HG03571 (cell line): ENCODE data around the gene RNU1-2.
"Not testable (repeated sequence)": the region's sequence is repeated elsewhere in the genome, so short reads cannot be mapped to it uniquely, and the experiment has no call there.

Experiments used
- ATAC-seq: cut with Tn5 transposase; IDR thresholded peaks from one replicate; pipeline ENCODE4 v1.9.1; 2021; ENCODE audit not compliant: unreplicated experiment

Gene RNU1-2

DNA sequence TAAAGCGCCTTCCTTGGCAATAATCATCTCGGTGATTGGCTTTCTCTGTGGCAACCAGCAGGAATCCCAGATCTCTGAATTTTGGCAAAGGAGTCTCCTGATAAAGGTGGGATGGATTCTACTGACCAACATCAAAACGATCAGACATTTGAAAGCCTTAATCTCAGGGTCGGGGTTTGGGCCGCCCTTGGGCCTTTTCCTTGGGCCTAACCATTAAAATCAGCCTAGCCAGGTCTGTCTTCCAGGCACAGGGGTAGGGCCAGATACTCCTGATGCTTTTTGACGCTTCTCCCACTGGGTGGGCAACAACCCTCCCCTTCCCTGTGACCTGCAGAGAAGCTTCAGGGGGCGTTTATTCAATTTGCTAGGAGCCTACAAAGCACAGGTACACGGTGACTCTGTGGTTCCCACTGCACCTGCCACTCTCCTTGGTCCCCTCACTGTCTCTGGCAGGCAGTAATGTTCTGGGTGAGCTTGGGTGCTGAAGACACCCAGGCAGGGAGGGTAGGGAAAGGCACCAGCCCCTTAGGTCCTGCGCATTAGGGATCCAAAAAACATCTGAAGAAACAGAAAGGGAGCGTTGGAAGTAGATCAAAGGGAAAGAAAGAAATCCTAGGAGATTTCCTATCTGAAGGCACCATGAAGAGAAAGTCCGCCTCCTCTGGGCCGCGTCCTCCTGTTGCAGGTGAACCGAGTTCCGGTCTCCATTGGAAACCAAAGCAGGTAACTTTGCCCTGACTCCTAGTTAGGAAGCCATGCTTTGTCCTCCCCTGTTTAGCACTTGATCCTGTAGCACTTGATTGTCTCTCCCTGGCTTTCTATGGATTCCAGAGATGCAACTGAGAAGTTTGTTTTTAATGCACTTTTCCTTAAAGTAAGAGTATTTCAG lies 12.3 kb downstream of the RNU1-2 start:
- ATAC-seq = no peak

- not testable (repeated sequence) for ATAC-seq
These were observed 16.3 kb downstream of the RNU1-2 start for GRCh38 chr1:16911851-16912721.

- ATAC-seq = not testable (repeated sequence)
These were observed 17.0 kb downstream of the RNU1-2 start for GRCh38 chr1:16912742-16913141.

GRCh38 chr1:16913181-16913832 lies 17.5 kb downstream of the RNU1-2 start:
- ATAC-seq = no peak

DNA sequence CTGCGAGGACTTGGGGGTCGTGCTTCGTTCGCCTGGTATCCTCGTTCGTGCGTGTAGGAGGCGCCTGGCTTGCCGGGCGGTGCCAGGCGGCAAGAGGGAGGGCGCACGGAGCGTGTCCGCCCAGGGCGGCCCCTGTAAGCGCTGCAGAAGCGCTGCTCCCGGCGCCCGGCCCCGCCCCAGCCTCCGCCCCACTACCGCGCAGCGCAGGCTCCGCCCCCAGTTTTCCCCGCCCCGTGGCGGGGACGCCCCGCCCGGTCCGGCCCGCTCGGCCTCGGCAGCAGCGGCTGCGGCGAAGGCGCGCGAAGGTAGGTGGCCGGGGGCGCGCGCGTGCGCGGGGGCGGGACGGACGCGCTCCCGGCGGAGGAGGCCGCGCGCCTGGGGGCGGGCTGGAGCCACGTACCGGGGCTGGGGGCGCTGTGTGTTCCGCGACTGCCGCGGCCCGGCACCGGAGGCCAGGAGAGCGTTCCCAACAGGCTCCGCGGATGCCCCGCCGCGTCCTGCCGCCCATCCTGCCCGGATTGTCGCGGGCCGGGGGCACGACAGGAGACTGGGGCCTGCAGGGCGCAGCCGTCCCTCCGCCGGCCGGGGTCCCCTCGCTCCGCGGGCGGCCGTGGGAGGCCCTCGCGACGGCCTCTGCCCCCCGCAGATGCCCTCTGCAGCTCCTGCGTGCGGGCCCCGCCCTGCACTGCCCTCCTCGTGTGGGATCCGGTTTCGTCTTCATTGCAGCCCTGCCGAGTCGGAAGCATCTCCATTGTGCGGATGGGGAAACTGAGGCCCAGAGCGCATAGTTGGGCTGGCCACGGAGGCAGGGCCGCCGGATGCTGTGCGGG lies 18.3 kb downstream of the RNU1-2 start:
- peak; percentile 77 for ATAC-seq

DNA sequence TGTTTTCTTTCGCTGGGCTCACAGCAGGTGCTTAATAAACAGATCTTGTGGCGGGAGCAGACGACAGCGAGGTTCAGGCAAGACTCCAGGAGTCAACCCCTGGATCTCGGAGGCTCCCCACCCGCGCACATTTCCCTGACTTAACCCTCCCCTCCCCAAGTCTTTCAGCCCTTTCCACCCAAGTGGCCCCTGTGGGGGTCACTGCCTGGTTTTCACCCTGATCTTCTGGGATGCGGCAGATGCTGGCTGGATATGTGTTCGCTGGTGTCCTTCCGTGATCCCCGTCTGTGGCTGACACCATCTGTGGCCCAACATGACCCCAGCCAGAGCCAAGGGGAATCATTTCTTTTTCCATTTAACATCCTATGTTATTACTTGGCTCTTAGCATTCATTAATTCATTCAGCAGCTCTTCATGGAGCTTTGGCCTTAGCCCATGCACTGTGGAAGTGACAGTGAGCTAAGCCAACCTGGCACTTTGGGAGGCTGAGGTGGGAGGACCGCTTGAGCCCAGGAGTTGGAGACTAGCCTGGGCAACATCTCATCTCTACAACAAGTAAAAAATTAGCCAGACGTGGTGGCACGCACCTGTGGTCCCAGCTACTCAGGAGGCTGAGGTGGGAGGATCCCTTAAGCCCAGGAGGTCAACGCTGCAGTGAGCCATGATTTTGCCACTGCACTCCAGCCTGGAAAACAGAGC lies 19.3 kb downstream of the RNU1-2 start:
- ATAC-seq = not testable (repeated sequence)

DNA sequence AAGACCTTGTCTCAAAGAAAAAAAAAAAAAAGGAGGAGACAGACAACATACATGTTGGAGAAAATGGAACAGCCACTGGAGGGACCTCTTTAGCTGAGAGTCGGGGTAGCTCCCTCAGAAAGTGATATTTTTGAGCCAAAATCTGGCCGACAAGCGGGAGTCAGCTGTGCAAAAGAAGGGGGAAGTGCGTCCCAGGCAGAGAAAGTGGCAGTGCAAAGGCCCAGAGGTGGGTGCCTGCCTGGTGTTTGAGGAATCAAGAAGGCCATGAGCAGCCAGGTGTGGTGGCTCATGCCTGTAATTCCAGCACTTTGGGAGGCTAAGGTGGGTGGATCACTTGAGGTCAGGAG lies 19.8 kb downstream of the RNU1-2 start:
- ATAC-seq = no peak

GRCh38 chr1:16916036-16916880 lies 20.5 kb downstream of the RNU1-2 start:
- not testable (repeated sequence) for ATAC-seq

DNA sequence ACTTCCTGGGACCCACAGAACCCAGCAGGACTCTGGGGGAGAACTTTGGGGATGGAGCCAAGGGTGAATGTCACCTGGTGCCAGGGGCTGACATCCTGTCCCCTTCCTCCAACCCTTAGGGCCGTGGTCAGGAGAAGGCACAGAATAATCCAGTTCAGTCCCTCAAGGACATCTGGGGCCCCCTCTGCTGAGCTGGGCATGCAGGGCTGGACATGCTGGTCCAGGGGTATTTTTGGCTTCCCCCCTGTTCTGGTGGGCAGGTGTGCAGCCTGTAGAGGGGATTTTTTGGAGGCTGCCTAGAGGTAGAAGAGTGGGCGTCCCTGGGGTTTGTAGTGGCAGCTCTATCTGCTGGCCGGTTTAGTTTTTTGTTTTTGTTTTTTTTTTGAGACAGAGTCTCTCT lies 22.6 kb downstream of the RNU1-2 start:
- no peak for ATAC-seq

- not testable (repeated sequence) for ATAC-seq
These were observed 23.3 kb downstream of the RNU1-2 start for GRCh38 chr1:16918936-16919665.

DNA sequence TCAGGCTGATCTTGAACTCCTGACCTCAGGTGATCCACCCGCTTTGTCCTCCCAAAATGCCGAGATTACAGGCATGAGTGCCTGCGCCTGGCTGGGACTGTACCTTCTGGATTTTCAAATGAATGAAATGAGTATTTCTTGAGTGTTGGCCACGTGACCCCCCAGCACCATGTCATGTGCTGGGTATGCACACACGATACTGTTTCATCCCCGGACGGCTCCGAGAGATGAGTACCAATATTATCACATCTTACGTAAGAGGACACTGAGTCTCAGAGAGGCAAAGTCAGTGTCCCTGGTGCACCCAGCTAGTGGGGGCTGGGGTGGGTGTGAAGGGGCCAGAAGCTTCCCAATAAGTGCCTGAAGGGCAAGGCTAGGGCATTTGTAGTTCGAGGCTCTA lies 25.2 kb downstream of the RNU1-2 start:
- ATAC-seq = no peak

GRCh38 chr1:16921391-16922185 lies 25.8 kb downstream of the RNU1-2 start, which contains the start of gene CROCC:
CROCC (plus strand) TSS chr1:16921931; CDS start chr1:16922019, 88 bp downstream.
- no peak for ATAC-seq

- ATAC-seq = no peak
These were observed 26.7 kb downstream of the RNU1-2 start for GRCh38 chr1:16922466-16922865.

DNA sequence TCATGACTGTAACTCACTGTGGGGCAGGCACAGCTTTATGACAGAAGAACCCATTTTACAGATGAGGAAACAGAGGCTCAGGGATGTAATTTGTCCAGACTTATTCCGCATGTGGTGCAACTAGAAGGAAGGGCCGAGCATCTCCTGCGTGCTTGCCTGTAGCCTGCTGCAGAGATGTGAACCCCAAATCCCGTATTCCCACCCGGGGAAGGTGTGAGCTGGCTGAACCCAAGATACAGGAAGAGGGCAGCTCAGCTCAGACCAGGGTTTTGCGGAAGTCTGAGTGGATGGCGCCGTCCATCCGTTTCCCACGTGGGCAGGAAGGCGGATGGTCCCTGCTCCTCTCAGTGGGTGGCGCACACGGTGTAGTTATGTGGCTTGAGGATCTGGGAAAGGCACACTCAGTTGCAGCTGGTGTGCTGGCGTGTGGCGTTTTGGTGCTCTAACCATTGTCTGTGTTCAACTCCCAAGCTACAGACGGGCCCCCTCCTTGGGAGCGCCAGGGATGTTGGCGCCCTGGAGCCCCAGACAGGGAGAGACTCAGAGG lies 27.2 kb downstream of the RNU1-2 start:
- no peak for ATAC-seq

DNA sequence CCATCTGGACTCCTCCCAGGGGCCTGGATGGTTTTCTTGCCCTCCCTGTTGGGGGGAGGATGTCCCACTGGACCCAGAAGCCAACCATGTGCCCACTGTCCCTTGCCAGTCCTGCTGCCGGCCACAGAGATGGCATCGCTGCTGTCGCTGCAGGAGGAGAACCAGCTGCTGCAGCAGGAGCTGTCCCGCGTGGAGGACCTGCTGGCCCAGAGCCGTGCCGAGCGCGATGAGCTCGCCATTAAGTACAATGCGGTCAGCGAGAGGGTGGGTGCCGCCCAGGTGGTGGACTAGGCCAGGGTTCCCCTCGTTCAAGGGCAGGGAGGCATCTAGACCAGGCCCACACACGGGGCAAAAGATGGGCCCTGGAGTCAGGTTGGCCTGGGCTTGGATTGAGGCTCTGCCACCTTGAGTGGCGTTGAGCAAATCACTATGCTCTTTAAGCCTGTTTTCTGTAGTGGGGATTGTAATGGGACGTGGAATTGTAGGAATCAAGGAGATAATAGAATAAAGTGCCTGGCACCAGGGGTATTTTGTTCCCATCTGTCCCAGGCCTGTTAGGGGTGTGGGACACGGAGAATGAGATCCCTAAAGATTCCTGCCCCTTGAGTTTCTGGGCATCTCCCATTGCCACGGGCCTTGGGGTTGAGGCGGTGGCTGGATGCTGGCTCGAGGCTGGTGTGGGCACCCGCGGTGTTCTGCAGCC lies 28.6 kb downstream of the RNU1-2 start:
- no peak for ATAC-seq

- no peak for ATAC-seq
These were observed 29.2 kb downstream of the RNU1-2 start for GRCh38 chr1:16924919-16925477.
